Fibroblast of the conjunctiva (primary cell): ENCODE results near the gene HMX1.

Source experiments
- DNase-seq: peaks from one replicate; pipeline ENCODE4 v3.0.0-alpha.2; 2010; ENCODE audit warnings: low read depth

The HMX1 gene

GRCh38 chr4:8868321-8869001 lies 3.2 kb downstream of the HMX1 start:
- DNase-seq: no peak

GRCh38 chr4:8867624-8868320 lies 3.9 kb downstream of the HMX1 start:
- DNase-seq: no peak

DNA sequence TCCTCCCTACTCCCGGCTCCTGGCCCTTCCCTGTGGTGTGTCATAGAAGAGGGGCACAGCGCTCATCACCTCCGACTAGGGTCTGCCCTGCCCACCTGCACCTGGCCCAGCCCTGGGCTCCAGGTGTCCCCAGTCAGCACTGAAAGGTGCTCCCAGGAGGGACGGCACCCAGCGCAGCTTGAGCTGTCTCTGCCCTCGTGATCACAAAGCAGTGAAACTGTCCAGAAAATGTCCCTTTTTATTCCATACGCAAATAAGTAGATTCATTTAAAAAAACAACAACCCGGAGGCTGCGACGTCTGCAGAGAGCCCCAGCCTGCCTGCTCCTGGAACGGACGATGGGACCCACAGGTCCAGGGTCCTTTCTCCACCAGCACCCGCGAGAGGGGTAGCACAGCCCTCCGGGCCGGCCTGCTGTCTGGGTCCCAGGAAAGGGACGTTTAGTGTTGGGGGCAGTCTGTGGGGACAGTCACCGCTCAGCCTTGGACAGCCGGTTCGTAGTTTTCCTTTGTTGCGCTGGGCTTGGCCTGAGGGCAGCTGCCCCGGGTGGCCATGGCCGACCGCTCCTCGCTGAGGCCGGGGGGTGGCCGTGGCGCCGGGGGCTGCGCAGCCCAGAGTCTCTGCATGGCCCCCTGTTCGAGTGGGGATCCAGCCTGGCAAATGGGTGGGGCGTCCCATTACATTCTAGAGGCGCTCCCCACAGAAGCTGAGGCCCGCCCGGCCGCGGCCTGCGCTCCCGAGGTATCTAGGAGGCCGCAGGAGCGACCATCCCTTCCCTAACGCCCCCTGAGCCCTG lies 4.6 kb downstream of the HMX1 start:
- no peak for DNase-seq

- DNase-seq: no peak
Measured at GRCh38 chr4:8866421-8866820, 5.2 kb downstream of the HMX1 start.

- DNase-seq: no peak
Measured at GRCh38 chr4:8865681-8866310, 5.8 kb downstream of the HMX1 start.

DNA sequence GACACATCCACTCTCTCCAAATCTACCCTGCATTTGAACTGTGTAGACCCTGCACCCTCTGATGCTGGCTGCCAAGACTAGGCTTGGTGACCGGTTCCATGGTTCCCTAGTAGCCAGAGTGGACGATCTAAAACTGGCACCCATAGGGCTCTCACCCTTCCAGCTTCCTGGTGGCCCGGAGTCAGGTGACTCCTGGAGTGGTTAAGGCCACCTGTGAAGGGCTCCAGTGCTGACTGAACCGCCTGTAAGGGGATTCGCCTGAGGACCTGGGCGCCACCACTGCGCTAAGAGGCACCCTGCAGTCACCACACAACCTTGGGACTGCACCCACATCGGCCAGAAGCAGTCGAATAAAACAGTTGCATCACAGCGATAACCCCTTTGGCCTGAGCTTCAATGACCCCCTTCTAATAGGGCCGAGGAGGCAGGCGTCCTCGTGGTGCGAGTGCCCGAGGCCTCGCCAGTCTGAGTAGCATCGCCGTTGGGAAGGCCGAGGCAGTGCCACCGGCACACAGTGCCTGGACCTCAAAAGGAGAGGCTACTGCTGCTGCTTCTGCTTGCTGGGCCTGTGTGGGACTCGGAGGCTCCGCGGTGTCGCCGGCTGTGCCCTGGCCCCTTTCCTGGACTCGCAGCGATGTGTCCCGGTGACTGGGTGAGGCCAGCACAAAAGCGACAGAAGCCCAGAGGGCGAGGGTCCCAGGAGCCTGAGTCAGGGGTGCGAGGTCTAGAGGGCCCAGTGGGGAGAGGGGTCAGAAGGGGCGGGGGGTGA lies 6.5 kb downstream of the HMX1 start:
- DNase-seq: no peak

GRCh38 chr4:8863686-8864682 lies 7.7 kb downstream of the HMX1 start:
- DNase-seq: no peak

- no peak for DNase-seq
Measured at GRCh38 chr4:8862800-8863685, 8.6 kb downstream of the HMX1 start.

DNA sequence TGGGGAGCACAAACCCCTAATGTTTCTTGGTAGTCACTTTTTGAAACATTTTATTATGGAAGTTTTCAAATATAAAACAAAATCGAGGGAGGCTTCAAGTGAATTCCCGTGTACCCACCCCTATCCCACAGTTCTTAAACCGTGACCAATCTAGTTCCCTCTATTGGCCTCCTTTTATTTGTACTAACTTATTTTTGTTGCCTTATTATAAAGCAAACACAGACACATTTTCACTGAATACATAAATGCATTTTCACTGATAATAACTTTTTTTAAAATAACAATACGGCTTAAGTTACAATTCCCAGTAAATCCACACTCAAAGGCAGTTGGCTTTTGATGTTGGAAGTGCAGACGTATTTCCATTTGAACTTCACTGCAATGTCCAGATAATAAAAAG lies 9.3 kb downstream of the HMX1 start:
- no peak for DNase-seq

GRCh38 chr4:8861576-8862295 lies 9.9 kb downstream of the HMX1 start:
- DNase-seq: no peak

DNA sequence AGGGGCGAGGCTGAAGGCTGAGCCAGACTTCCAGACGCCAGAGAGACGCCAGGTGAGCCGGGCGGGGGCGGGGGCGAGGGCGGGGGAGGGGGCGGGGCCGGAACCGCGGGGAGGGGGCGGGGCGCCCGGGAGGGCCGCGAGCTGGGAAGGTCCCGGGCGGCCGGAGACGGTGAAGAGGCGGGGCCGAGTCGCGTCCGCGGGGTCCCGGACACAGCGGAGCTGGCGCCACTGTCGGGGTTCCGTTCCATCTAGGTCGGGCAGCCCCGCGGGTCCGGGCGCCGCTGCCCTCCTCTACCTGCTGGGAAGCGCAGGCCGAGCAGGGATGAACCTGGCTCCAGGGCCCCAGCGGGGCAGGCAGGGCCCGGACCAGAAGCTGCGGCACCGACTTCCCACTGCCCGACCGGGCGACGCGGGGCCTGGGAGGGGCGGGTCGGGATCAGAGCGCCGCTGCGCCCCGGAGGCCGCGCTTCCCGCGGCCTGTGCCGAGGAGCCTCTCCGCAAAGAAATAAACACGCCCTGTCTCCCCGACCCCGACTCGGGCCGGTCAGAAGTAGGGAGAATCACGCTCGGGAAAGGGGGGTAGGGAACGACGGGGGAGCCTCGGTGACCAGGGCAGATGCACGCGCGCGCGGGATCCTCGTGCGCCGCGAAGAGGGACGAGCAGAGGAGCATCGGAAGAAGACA lies 10.6 kb downstream of the HMX1 start:
- no peak for DNase-seq

- no peak for DNase-seq
Measured at GRCh38 chr4:8860096-8860891, 11.3 kb downstream of the HMX1 start.

DNA sequence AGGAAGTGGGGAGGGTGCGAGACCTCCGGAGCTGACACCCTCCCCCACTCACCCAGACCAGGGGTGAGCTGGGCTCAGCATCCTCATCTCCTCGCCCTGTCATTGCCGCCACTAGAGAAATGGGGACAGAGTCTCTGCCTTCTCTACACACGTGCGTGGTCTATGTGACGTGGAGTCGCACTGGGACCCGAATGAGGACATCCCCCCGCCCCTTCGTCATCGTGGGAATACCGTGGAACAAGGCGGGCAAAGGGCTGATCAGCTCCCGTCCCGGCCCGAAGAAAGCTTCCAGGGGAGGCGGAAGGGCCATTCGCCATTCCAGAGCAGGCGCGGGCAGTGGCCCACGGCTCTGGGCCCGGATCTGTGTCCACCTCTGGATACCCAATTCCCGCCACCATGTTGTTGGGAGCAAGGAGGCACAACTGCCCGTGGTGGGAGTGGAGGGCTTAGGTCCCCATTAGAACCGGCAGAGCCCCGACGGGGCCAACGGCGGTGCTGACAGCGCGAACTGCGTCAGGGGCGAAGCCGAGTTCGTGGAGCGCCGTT lies 12.0 kb downstream of the HMX1 start:
- DNase-seq: no peak

DNA sequence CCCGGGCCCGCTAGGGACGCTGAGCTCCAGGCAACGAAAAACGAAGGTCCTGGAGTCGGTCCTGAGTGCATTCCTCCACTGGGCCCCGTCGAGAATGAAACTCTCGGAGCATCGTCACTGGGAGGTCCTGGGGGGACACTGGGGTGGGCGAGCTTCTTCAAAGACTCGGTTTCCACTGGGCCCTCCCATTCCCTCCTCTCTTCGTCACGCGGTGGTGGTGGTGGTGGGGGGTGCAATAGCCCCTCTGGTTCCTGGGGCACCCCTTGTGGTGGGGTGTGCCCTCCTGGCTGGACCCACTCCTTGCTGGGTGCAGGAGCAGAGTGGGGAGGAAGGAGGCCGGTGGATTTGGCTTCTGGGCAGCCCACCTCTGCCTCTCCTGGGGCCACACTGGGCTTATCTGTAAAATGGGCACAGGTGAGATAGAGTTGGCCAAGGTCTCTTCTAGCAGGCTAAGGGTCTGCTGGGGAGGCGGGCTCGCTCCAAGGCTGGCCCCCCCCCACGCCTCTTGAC lies 12.9 kb downstream of the HMX1 start:
- no peak for DNase-seq

DNA sequence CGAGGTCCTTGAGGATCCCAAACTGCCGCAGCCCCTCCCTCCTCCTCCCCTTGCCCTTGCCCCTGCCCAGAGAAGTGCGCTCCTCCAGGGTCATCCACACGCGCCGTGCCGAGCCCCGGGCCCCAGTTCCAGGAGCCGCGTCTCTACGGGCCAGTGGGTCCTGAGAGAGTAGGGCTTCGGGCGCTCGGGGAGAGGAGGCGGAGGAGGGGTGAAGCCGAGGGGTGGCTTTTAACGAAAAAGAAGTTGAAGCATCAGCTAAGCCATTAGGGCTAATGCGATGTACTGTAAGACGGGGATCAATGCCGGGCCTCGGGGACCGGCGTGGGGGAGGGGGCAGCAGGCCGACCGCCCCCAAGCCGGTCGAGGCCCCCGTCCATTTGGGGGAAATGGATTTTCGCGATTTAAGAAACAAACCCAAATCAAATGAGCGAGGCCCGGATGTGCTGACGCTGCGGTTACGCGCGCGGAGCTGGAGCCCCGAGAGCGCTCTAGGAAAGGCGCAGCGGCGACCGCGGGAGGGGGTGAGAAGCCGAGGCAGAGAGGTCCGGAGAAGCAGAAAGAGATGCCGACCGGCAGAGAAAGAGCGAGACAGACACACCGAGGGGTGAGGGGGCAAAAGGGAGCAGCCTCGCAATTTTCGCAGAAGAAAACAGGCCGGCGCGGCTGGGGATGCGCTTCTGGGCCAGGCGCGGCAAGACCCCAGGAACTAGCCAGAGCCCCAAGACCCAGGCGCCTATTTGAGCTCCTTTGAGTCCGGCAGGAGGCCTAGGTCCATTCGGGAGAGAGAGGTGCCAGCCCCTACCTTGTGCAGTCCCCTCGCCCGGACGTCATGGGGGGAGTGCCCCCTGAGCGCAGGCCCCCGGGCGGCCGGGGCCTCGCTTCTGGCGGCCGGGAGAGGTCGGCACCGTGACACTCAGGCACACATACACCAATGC lies 13.6 kb downstream of the HMX1 start:
- no peak for DNase-seq
